Parathyroid adenoma (tissue), 2 donors: ENCODE measurements around the gene PPM1H.

Source experiments
- H2AFZ ChIP-seq: fragments of 300-600 bp; sonication (generic); one replicate; pipeline ENCODE4 v1.7.0; 2017; ENCODE audit warnings: antibody characterized with exemption, mild to moderate bottlenecking
- H3K27ac ChIP-seq: fragments of 300-600 bp; sonication (generic); one replicate; pipeline ENCODE4 v1.7.0; 2017
- H3K27me3 ChIP-seq: fragments of 300-600 bp; sonication (generic); one replicate; pipeline ENCODE4 v1.7.0; 2017; ENCODE audit warnings: low read length; ENCODE audit not compliant: control insufficient read depth, insufficient read depth
- H3K36me3 ChIP-seq: fragments of 300-600 bp; sonication (generic); one replicate; pipeline ENCODE4 v1.7.0; 2017; ENCODE audit warnings: low read length; ENCODE audit not compliant: control insufficient read depth, insufficient read depth
- H3K4me1 ChIP-seq: fragments of 300-600 bp; sonication (generic); one replicate; pipeline ENCODE4 v1.7.0; 2017; ENCODE audit warnings: control low read depth
- H3K4me2 ChIP-seq: fragments of 300-600 bp; sonication (generic); one replicate; pipeline ENCODE4 v1.7.0; 2017; ENCODE audit warnings: low read length
- H3K4me3 ChIP-seq: fragments of 300-600 bp; sonication (generic); one replicate; pipeline ENCODE4 v1.7.0; 2017; ENCODE audit warnings: low read depth, low read length
- H3K79me2 ChIP-seq: fragments of 300-600 bp; sonication (generic); one replicate; pipeline ENCODE4 v1.7.0; 2017; ENCODE audit warnings: control low read depth
- H3K9ac ChIP-seq: fragments of 300-600 bp; sonication (generic); one replicate; pipeline ENCODE4 v1.7.0; 2017; ENCODE audit warnings: mild to moderate bottlenecking
- H3K9me3 ChIP-seq: fragments of 300-600 bp; sonication (generic); one replicate; pipeline ENCODE4 v1.7.0; 2017; ENCODE audit warnings: low read length; ENCODE audit not compliant: control insufficient read depth
- CTCF ChIP-seq: fragments of 300-600 bp; sonication (generic); IDR thresholded peaks from one replicate; pipeline ENCODE4 v1.7.0; 2017; ENCODE audit warnings: antibody characterized with exemption, mild to moderate bottlenecking
- donor health status: primary hyperparathyroidism.

The PPM1H gene

GRCh38 chr12:62716866-62717525 is 218.0 kb downstream of the PPM1H start:
- H3K27ac ChIP-seq, result no peak overlapping the region
- H3K9ac ChIP-seq, result no peak overlapping the region
- no peaks in the 10 kb centered on the region for H3K27me3 ChIP-seq
- peaks cover 17% of the 10 kb centered on the region for H3K79me2 ChIP-seq
- H3K9me3 ChIP-seq, result no peaks in the 10 kb centered on the region
- no peak overlapping the region for H3K4me2 ChIP-seq
- H2AFZ ChIP-seq, result no peak overlapping the region
- no peak for TF ChIP-seq CTCF
- H3K4me1 ChIP-seq, result peaks cover 10% of the 10 kb centered on the region
- no peaks in the 10 kb centered on the region for H3K36me3 ChIP-seq
- H3K4me3 ChIP-seq, result no peak overlapping the region

GRCh38 chr12:62716037-62716436 is 218.9 kb downstream of the PPM1H start:
- peaks cover 8% of the 10 kb centered on the region for H3K4me1 ChIP-seq
- H3K9ac ChIP-seq, result no peak overlapping the region
- no peak overlapping the region for H3K4me2 ChIP-seq
- H3K9me3 ChIP-seq, result no peaks in the 10 kb centered on the region
- no peak overlapping the region for H2AFZ ChIP-seq
- peaks cover 17% of the 10 kb centered on the region for H3K79me2 ChIP-seq
- H3K27ac ChIP-seq, result no peak overlapping the region
- H3K36me3 ChIP-seq, result no peaks in the 10 kb centered on the region
- no peak for TF ChIP-seq CTCF
- H3K27me3 ChIP-seq, result no peaks in the 10 kb centered on the region
- no peak overlapping the region for H3K4me3 ChIP-seq

GRCh38 chr12:62714774-62715721 is 219.9 kb downstream of the PPM1H start:
- H3K4me2 ChIP-seq, result no peak overlapping the region
- H3K9ac ChIP-seq, result no peak overlapping the region
- H3K36me3 ChIP-seq, result no peaks in the 10 kb centered on the region
- peaks cover 17% of the 10 kb centered on the region for H3K79me2 ChIP-seq
- H3K4me1 ChIP-seq, result peaks cover 5% of the 10 kb centered on the region
- H2AFZ ChIP-seq, result no peak overlapping the region
- H3K9me3 ChIP-seq, result no peaks in the 10 kb centered on the region
- no peaks in the 10 kb centered on the region for H3K27me3 ChIP-seq
- no peak overlapping the region for H3K27ac ChIP-seq
- no peak overlapping the region for H3K4me3 ChIP-seq
- no peak for TF ChIP-seq CTCF

- Histone ChIP-seq H3K4me2 (no peak overlapping the region), H3K4me3 (no peak overlapping the region), H3K27me3 (no peaks in the 10 kb centered on the region), H3K36me3 (no peaks in the 10 kb centered on the region), H3K79me2 (peaks cover 13% of the 10 kb centered on the region), H3K27ac (no peak overlapping the region), H3K4me1 (peaks cover 5% of the 10 kb centered on the region), H3K9me3 (no peaks in the 10 kb centered on the region), H2AFZ (no peak overlapping the region), H3K9ac (no peak overlapping the region)
- no peak for TF ChIP-seq CTCF
These were observed 220.7 kb downstream of the PPM1H start for GRCh38 chr12:62714181-62714773.
